Breast epithelium (tissue), 4 donors: ENCODE measurements around the gene ARHGAP15. TPM values are rescaled to one million over a fixed set of nuclear protein-coding genes. Genes with fewer than 3 reads are reported as not detected.

Experiments used
- DNase-seq, 2 donors: peaks; one replicate each; pipeline ENCODE4 v3.0.0-alpha.2; 2019; ENCODE audit warnings: low spot score in 2 of 2
- H3K27ac ChIP-seq, 2 donors: fragments of 200-600 bp; sonication (generic) in 1 of 2; one replicate each; pipeline ENCODE4 v1.5.1; 2016 to 2019; ENCODE audit warnings: mild to moderate bottlenecking in 1 of 2
- H3K27me3 ChIP-seq, 2 donors: fragments of 200-600 bp; sonication (generic) in 1 of 2; one replicate each; pipeline versions ENCODE4 v1.5.1 to v1.6.0; 2017 to 2019; ENCODE audit warnings: control low read depth in 1 of 2, mild to moderate bottlenecking in 1 of 2
- H3K36me3 ChIP-seq: fragments of 200-600 bp; one replicate; pipeline ENCODE4 v1.5.1; 2019
- H3K4me1 ChIP-seq, 2 donors: fragments of 200-600 bp; sonication (generic); one replicate each; pipeline ENCODE4 v1.5.1; 2016 to 2019; ENCODE audit warnings: control low read depth in 1 of 2
- H3K4me3 ChIP-seq, 3 donors: fragments of 200-600 bp; sonication (generic); 1 replicate in 2 of 3; 2 replicates in 1 of 3; pipeline ENCODE4 v1.5.1; 2016 to 2019; ENCODE audit warnings: mild to moderate bottlenecking in 3 of 3, moderate library complexity in 2 of 3
- H3K9me3 ChIP-seq, 2 donors: fragments of 200-600 bp; sonication (generic) in 1 of 2; one replicate each; pipeline ENCODE4 v1.5.1; 2016 to 2019; ENCODE audit warnings: control low read depth in 1 of 2
- POLR2A ChIP-seq: fragments of 450-650 bp; IDR thresholded peaks from one replicate; pipeline ENCODE4 v1.6.1; 2016; ENCODE audit warnings: antibody characterized with exemption, mild to moderate bottlenecking, moderate library complexity
- POLR2AphosphoS5 ChIP-seq, 3 donors: sonication (generic); formaldehyde crosslinking; IDR thresholded peaks; one replicate each; pipeline ENCODE4 v1.6.1; 2017; ENCODE audit warnings: antibody characterized with exemption in 3 of 3
- intact Hi-C: fragments of 100-400 bp; cut with DNase I; formaldehyde crosslinking; loops from one replicate; pipeline ENCODE4 v1.15.1; 2023; ENCODE audit warnings: low total_unique reads
- total RNA-seq, 3 donors: library from RNA; depleted of rRNA; stranded (reverse); fragments of >200 nt; gene quantifications; one replicate each; pipeline ENCODE4 v1.1.0, GENCODE V29; 2016
- TF ChIP-seq, protein P1 (sequence below), 3 donors: fragments of 450-650 bp; IDR thresholded peaks; one replicate each; pipeline ENCODE4 v1.5.1; 2016 to 2017; ENCODE audit warnings: antibody characterized with exemption in 3 of 3, mild to moderate bottlenecking in 3 of 3, moderate library complexity in 3 of 3

The ARHGAP15 gene
- total RNA-seq, 3 donors from 2014 or later = 8.9 to 13.4 (median 10.7) TPM

DNA sequence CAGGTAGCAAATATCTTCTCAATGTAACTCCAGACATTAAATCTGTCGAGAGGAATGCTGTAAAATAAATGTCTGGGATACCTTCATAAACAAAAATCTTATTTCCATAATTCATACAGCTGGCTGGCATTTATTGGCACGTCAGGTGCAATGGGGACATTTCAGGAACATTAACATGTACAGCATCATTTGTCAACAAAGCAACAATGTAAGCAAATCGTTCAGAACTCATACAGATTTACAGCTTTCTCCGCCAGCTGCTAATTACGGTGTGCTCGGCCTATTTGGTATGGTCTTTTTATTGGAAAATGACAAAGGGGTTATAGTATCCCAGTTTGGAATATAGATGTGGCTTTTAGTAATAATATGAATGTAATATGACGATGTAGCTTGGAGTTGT lies 464.9 kb downstream of the ARHGAP15 start:
- TF ChIP-seq POLR2AphosphoS5 (IDR thresholded peaks at IDR 0.05) (no peak), POLR2A (no peak)
- TF ChIP-seq, protein P1, sequence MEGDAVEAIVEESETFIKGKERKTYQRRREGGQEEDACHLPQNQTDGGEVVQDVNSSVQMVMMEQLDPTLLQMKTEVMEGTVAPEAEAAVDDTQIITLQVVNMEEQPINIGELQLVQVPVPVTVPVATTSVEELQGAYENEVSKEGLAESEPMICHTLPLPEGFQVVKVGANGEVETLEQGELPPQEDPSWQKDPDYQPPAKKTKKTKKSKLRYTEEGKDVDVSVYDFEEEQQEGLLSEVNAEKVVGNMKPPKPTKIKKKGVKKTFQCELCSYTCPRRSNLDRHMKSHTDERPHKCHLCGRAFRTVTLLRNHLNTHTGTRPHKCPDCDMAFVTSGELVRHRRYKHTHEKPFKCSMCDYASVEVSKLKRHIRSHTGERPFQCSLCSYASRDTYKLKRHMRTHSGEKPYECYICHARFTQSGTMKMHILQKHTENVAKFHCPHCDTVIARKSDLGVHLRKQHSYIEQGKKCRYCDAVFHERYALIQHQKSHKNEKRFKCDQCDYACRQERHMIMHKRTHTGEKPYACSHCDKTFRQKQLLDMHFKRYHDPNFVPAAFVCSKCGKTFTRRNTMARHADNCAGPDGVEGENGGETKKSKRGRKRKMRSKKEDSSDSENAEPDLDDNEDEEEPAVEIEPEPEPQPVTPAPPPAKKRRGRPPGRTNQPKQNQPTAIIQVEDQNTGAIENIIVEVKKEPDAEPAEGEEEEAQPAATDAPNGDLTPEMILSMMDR (IDR thresholded peaks at IDR 0.05) = no peak
- Histone ChIP-seq H3K36me3 (no peaks in the 10 kb centered on the region), H3K27ac (no peak overlapping the region), H3K4me1 (no peaks in the 10 kb centered on the region), H3K27me3 (no peaks in the 10 kb centered on the region), H3K9me3 (no peaks in the 10 kb centered on the region), H3K4me3 (no peak overlapping the region)
- DNase-seq = no peak
- intact Hi-C loops = no loop called here

DNA sequence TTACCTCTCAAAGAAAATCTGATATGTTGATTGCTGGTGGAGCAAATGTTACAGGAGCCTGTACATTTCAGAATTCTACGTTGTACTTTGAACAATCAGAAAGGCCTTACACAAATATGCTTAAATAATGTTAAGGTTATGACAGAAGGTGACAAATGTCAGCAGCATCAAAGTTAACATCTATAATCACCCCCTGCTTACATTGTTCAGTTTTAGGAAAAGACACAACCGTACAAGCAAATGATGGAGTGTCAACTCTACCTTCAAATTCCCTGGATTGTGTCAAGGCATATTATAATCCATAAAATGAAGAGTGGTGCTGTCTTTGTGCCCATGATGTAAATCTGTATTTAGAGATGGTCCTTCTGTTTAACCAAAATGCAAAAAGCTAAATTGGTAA lies 465.5 kb downstream of the ARHGAP15 start:
- DNase-seq = no peak
- H3K27ac ChIP-seq = no peak overlapping the region
- TF ChIP-seq POLR2AphosphoS5 (IDR thresholded peaks at IDR 0.05) (no peak), POLR2A (no peak)
- TF ChIP-seq, protein P1 (IDR thresholded peaks at IDR 0.05) = no peak
- intact Hi-C loops = no loop called here
- H3K27me3 ChIP-seq = no peaks in the 10 kb centered on the region
- H3K4me3 ChIP-seq = no peak overlapping the region
- H3K36me3 ChIP-seq = no peaks in the 10 kb centered on the region
- H3K4me1 ChIP-seq = no peaks in the 10 kb centered on the region
- no peaks in the 10 kb centered on the region for H3K9me3 ChIP-seq

DNA sequence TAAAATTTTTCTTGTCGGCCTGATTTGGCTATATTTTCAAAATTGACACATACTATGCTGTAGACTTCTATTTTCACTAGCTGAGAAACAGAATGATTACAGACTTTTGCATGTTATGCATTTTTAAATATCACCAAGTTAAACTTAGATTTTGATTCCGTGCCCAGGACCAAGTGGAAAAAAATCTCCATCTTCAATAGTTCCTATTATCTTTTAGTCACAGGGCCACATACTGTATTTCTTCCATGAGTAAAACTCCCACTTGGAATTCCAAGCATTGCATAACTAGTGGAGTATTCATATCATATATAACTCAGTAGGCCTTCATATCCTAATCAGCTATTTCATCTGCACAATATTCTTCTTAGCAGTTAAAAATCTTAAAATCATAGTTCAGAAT lies 470.9 kb downstream of the ARHGAP15 start:
- intact Hi-C loops = no loop called here
- no peaks in the 10 kb centered on the region for H3K27me3 ChIP-seq
- no peaks in the 10 kb centered on the region for H3K4me1 ChIP-seq
- no peak for DNase-seq
- H3K36me3 ChIP-seq = no peaks in the 10 kb centered on the region
- no peak overlapping the region for H3K27ac ChIP-seq
- no peak overlapping the region for H3K4me3 ChIP-seq
- no peaks in the 10 kb centered on the region for H3K9me3 ChIP-seq
- TF ChIP-seq, protein P1 (IDR thresholded peaks at IDR 0.05) = no peak
- TF ChIP-seq POLR2A (no peak), POLR2AphosphoS5 (IDR thresholded peaks at IDR 0.05) (no peak)

DNA sequence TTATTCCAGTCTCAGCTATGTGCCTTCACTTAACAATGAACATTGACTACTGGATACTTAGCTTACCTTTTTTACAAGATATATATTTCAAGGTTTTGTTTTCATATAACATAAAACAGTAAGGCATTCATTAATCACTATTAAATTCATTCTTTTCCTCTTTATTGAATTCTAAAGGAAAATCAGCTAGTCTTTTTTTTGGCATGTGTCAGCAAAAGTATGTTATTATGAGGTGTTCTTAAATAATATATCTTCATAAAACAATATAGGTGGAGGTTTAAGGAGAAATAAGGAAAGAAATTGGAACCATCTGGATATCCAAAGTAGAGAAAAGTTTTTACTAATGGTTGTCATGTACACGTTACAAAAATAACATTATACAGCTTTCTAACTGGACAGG lies 472.6 kb downstream of the ARHGAP15 start:
- TF ChIP-seq POLR2A (no peak), POLR2AphosphoS5 (IDR thresholded peaks at IDR 0.05) (no peak)
- TF ChIP-seq, protein P1 (IDR thresholded peaks at IDR 0.05) = no peak
- DNase-seq = no peak
- Histone ChIP-seq H3K4me3 (no peak overlapping the region), H3K9me3 (no peaks in the 10 kb centered on the region), H3K27ac (no peak overlapping the region), H3K4me1 (no peaks in the 10 kb centered on the region), H3K36me3 (no peaks in the 10 kb centered on the region), H3K27me3 (no peaks in the 10 kb centered on the region)
- intact Hi-C loops = no loop called here

DNA sequence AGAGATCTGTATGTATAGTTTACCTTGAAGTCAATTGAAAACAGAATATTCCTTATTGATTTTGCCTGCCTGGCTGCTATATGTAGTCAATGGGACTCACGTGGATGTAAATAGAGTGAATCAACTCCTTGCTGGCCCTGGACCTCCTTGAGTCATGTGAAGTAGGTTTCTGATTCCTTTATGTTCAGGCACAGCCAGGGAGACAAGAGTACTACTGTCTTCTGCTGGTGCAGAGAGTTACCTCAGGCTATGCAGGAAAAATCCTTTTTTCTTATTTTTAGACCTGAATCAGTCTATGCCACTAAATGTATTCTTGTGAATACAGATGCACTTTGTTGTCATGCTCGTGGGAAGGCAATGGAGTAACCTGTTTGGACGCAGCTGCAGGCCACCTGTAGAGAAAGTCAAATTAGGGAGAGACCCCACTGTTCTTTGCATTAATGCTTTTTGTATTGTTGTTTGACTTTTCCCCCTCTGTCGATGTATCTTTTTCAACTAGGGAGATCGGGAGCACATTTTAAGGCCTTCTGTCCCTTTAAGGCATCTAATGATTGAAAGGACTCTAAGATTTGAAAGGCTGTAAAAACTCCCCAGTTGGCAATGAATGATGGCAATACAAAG lies 473.9 kb downstream of the ARHGAP15 start:
- Histone ChIP-seq H3K27me3 (no peaks in the 10 kb centered on the region), H3K4me1 (no peaks in the 10 kb centered on the region), H3K27ac (no peak overlapping the region), H3K9me3 (no peaks in the 10 kb centered on the region), H3K36me3 (no peaks in the 10 kb centered on the region), H3K4me3 (no peak overlapping the region)
- no peak for TF ChIP-seq POLR2A
- TF ChIP-seq, protein P1 (IDR thresholded peaks at IDR 0.05) = no peak
- no peak for TF ChIP-seq POLR2AphosphoS5 (IDR thresholded peaks at IDR 0.05)
- DNase-seq = no peak
- intact Hi-C loops = no loop called here
